IMR-90 (cell line): ENCODE data around the gene TBC1D22A. TPM values are rescaled to one million over a fixed set of nuclear protein-coding genes. Genes with fewer than 3 reads are reported as not detected.

Experiments used
- ATAC-seq: fragments of 200-7000 bp; cut with Tn5 transposase; 2 replicates; pipeline ENCODE4 v1.9.1; 2020; ENCODE audit warnings: low read depth, mild to moderate bottlenecking, moderate library complexity
- BruUV-seq: library from RNA; stranded (reverse); fragments of 400-500 nt; replicated peaks from 2 replicates; lab custom pipeline; 2021; lab: Mats Ljungman, UMichigan
- CTCF ChIA-PET: fragments of 300-600 bp; formaldehyde crosslinking; extraction: SDS; loops from one replicate; lab custom pipeline; 2021; ENCODE audit warnings: antibody characterized with exemption; lab: Yijun Ruan, JAX
- POLR2A ChIA-PET: fragments of 300-600 bp; sonication (Branson Sonifier 250); formaldehyde crosslinking; loops from one replicate; lab custom pipeline; 2022; ENCODE audit warnings: antibody characterized with exemption; ENCODE audit not compliant: unreplicated experiment; lab: Charles Lee
- DNase-seq: peaks from one replicate; pipeline ENCODE4 v3.0.0; 2013
- H2AFZ ChIP-seq: replicated peaks from 2 replicates; pipeline ENCODE3; 2013; ENCODE audit warnings: low read length, mild to moderate bottlenecking; ENCODE audit not compliant: poor library complexity
- H2AK5ac ChIP-seq: 2 replicates; pipeline ENCODE4 v1.6.1; 2013; ENCODE audit warnings: low read depth, low read length, inconsistent platforms
- H2AK9ac ChIP-seq: replicated peaks from 2 replicates; pipeline ENCODE3; 2013; ENCODE audit warnings: mild to moderate bottlenecking, low read depth, low read length, moderate library complexity; ENCODE audit not compliant: poor library complexity
- H2BK120ac ChIP-seq: 2 replicates; pipeline ENCODE4 v1.6.1; 2013; ENCODE audit warnings: low read depth, low read length, inconsistent platforms
- H2BK15ac ChIP-seq: 3 replicates; pipeline ENCODE4 v1.6.1; 2013; ENCODE audit warnings: low read depth, low read length, inconsistent platforms
- H2BK20ac ChIP-seq: 2 replicates; pipeline ENCODE4 v1.6.1; 2013; ENCODE audit warnings: low read depth, mild to moderate bottlenecking, inconsistent platforms, low read length, moderate library complexity
- H2BK5ac ChIP-seq: 2 replicates; pipeline ENCODE4 v1.6.1; 2013; ENCODE audit warnings: mild to moderate bottlenecking, low read depth, low read length, inconsistent platforms; ENCODE audit not compliant: poor library complexity, severe bottlenecking
- H3K14ac ChIP-seq: replicated peaks from 2 replicates; pipeline ENCODE4 v1.6.1; 2013; ENCODE audit warnings: low read depth, low read length, inconsistent platforms
- H3K18ac ChIP-seq: 2 replicates; pipeline ENCODE4 v1.6.1; 2013; ENCODE audit warnings: low read depth, low read length, control low read depth
- H3K23ac ChIP-seq: 2 replicates; pipeline ENCODE4 v1.6.1; 2013; ENCODE audit warnings: low read depth, low read length, inconsistent platforms
- H3K27ac ChIP-seq: 2 replicates; pipeline ENCODE4 v1.5.1; 2013; ENCODE audit warnings: mild to moderate bottlenecking, control low read depth, low read length; ENCODE audit not compliant: insufficient read depth
- H3K27me3 ChIP-seq: 2 replicates; pipeline ENCODE4 v1.6.1; 2013; ENCODE audit warnings: low read length; ENCODE audit not compliant: control insufficient read depth, insufficient read depth
- H3K36me3 ChIP-seq: 2 replicates; pipeline ENCODE4 v1.6.1; 2013; ENCODE audit warnings: low read length, mixed read lengths; ENCODE audit not compliant: control insufficient read depth, insufficient read depth
- H3K4ac ChIP-seq: 2 replicates; pipeline ENCODE4 v1.6.1; 2013; ENCODE audit warnings: low read depth, low read length, inconsistent platforms
- H3K4me1 ChIP-seq: 2 replicates; pipeline ENCODE4 v1.6.1; 2013; ENCODE audit warnings: low read length, mixed read lengths; ENCODE audit not compliant: control insufficient read depth, insufficient read depth
- H3K4me2 ChIP-seq: 2 replicates; pipeline ENCODE4 v1.6.1; 2013; ENCODE audit warnings: low read depth, mild to moderate bottlenecking, control low read depth, low read length, moderate library complexity
- H3K4me3 ChIP-seq: 2 replicates; pipeline ENCODE4 v1.5.1; 2013; ENCODE audit warnings: low read depth, mild to moderate bottlenecking, control low read depth, low read length, moderate library complexity; ENCODE audit not compliant: insufficient read depth
- H3K56ac ChIP-seq: 2 replicates; pipeline ENCODE4 v1.6.1; 2013; ENCODE audit warnings: low read length, inconsistent platforms; ENCODE audit not compliant: insufficient read depth; ENCODE audit errors: extremely low read depth
- H3K79me1 ChIP-seq, 2 experiments: 2 replicates each; pipeline ENCODE4 v1.6.1; 2013; ENCODE audit warnings: low read length in 2 of 2, inconsistent platforms in 1 of 2, low read depth in 1 of 2
- H3K9ac ChIP-seq: 2 replicates; pipeline ENCODE4 v1.6.1; 2013; ENCODE audit warnings: low read depth, low read length, control low read depth
- H3K9me1 ChIP-seq: 2 replicates; pipeline ENCODE4 v1.6.1; 2013; ENCODE audit warnings: low read length, inconsistent platforms; ENCODE audit not compliant: insufficient read depth
- H3K9me3 ChIP-seq: 2 replicates; pipeline ENCODE4 v1.6.1; 2013; ENCODE audit warnings: low read length; ENCODE audit not compliant: control insufficient read depth, insufficient read depth
- H4K20me1 ChIP-seq: 2 replicates; pipeline ENCODE4 v1.6.1; 2013; ENCODE audit warnings: low read length, inconsistent platforms; ENCODE audit not compliant: insufficient read depth
- H4K5ac ChIP-seq: 2 replicates; pipeline ENCODE4 v1.6.1; 2013; ENCODE audit warnings: mild to moderate bottlenecking, low read depth, low read length, control low read depth
- H4K8ac ChIP-seq, 2 experiments: 2 replicates each; pipeline ENCODE4 v1.6.1; 2013; ENCODE audit warnings: low read depth in 2 of 2, low read length in 2 of 2, control low read depth in 1 of 2, inconsistent platforms in 1 of 2
- H4K91ac ChIP-seq: 2 replicates; pipeline ENCODE4 v1.6.1; 2013; ENCODE audit warnings: low read depth, low read length, inconsistent platforms; ENCODE audit not compliant: insufficient read depth
- BHLHE40 ChIP-seq: fragments of 150-350 bp; IDR thresholded peaks from 2 replicates; pipeline ENCODE4 v1.6.1; 2016; ENCODE audit warnings: mild to moderate bottlenecking, low read depth, low read length
- FOS ChIP-seq: fragments of 150-350 bp; IDR thresholded peaks from 2 replicates; pipeline ENCODE4 v1.6.1; 2016; ENCODE audit warnings: low read depth, low read length
- WGBS, 2 experiments: methylation state at CpG; one replicate each; pipeline versions ENCODE4 v1.1.5 to v1.1.7; 2013; ENCODE audit warnings: missing lambda C conversion rate in 2 of 2; ENCODE audit not compliant: insufficient read length in 1 of 2; ENCODE audit errors: extremely low coverage in 2 of 2; 5-methylcytosine and 5-hydroxymethylcytosine counted together
- dilution Hi-C: fragments of 300-500 bp; cut with HindIII; formaldehyde crosslinking; loops from one replicate; pipeline ENCODE4 v1.14.3; 2018; ENCODE audit warnings: low sequenced_read_pairs; ENCODE audit not compliant: unreplicated experiment
- in situ Hi-C: fragments of 300-500 bp; cut with MboI; formaldehyde crosslinking; loops from 3 replicates; pipeline ENCODE4 v1.14.3; 2019; ENCODE audit warnings: low sequenced_read_pairs, inconsistent platforms, mixed read lengths
- intact Hi-C: fragments of 100-400 bp; cut with micrococcal nuclease; formaldehyde crosslinking; loops from 2 replicates; pipeline ENCODE4 v1.10.0; 2022
- polyA plus RNA-seq, 3 experiments: library from polyadenylated mRNA; depleted of rRNA; stranded (reverse); fragments of >200 nt; gene quantifications; 2 replicates each; pipeline ENCODE4 v1.2.3, GENCODE V29; 2012; ENCODE audit warnings: low replicate concordance in 1 of 3
- total RNA-seq: library from RNA; depleted of rRNA; stranded (reverse); fragments of >200 nt; gene quantifications from 2 replicates; pipeline ENCODE4 v1.2.3, GENCODE V29; 2012

The TBC1D22A gene
- total and polyA plus RNA-seq, 2 of the 4 experiments (the other 2 are of a cell fraction) = 9.0 to 16.7 TPM

- no peak overlapping the region for H3K4me2 ChIP-seq
- H3K56ac ChIP-seq = no peak overlapping the region
- ChIA-PET CTCF (no interaction called here), POLR2A (no interaction called here)
- DNase-seq (peak; percentile 49), ATAC-seq (no peak)
- no peak overlapping the region for H2AFZ ChIP-seq
- peak; percentile 48 for TF ChIP-seq BHLHE40
- no peak for TF ChIP-seq FOS
- peaks cover 0 to 5% of the 10 kb centered on the region in 2 experiments; a peak in 1 of 4 replicates for H3K79me1 ChIP-seq
- H4K5ac ChIP-seq = no peak overlapping the region
- H3K23ac ChIP-seq = no peak overlapping the region
- no peak overlapping the region for H3K14ac ChIP-seq
- no peak overlapping the region for H4K91ac ChIP-seq
- no peak overlapping the region for H3K4ac ChIP-seq
- no peak overlapping the region for H2BK15ac ChIP-seq
- no peak overlapping the region for H2BK120ac ChIP-seq
- H3K9me1 ChIP-seq = 0 out of 2 replicates have a peak, but pooled peaks cover 3% of the 10 kb centered on the region
- H2AK9ac ChIP-seq = no peak overlapping the region
- H3K4me1 ChIP-seq = peaks cover 16% of the 10 kb centered on the region
- H2AK5ac ChIP-seq = no peak overlapping the region
- H3K18ac ChIP-seq = no peak overlapping the region
- H4K8ac ChIP-seq = no peak overlapping the region
- H3K27me3 ChIP-seq = no peaks in the 10 kb centered on the region
- H2BK20ac ChIP-seq = no peak overlapping the region
- H3K4me3 ChIP-seq = no peak overlapping the region
- H2BK5ac ChIP-seq = no peak overlapping the region
- 100% methylated on average over 1 of the region's 6 CpGs; no CpG with 5 or more reads in 1 of the 2 experiments for WGBS, 2 experiments
- intact Hi-C loops = loop anchor here (10.0 kb wide), 1 partner anchor 308 kb away; no protein-coding TSS in a partner anchor
- no TSS peak for BruUV-seq
- in situ Hi-C loops = no loop called here
- no peak overlapping the region for H3K9ac ChIP-seq
- no peak overlapping the region for H3K27ac ChIP-seq
- H3K36me3 ChIP-seq = no peaks in the 10 kb centered on the region
- dilution Hi-C loops = no loop called here
- no peaks in the 10 kb centered on the region for H4K20me1 ChIP-seq
- peaks cover 2% of the 10 kb centered on the region; the same call in 1 of the 2 replicates for H3K9me3 ChIP-seq
Observed at GRCh38 chr22:47152938-47153337, 390.5 kb downstream of the TBC1D22A start.
